ENCODE measurements around the gene GNL3.
A peak's percentile ranks its signal among the peaks of the same experiment; 100 is the strongest.

Gene GNL3

DNA sequence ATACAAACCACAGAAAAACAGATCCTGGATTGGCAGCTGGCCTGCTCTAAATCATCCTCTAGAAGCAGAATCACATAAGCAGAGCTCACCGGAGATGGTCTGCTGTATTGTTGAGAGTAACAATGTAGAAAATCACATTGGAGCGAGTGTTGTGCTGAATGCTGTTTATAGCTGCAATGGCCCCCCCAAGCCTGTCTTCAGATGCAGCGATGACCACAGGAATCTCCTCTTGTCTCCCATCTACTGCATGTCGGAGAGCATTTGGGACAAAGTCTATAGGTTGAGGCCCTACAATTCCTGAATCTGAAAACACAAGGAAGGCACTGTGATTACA lies 11.8 kb downstream of the GNL3 start:
- peaks cover 46 to 66% (median 53%) of the 10 kb centered on the region in 5 donors for H3K36me3 ChIP-seq (ENCODE audit: control insufficient read depth in 5 of 5, insufficient read depth in 5 of 5, low read length in 5 of 5)
- no peak overlapping the region for H3K4me3 ChIP-seq (ENCODE audit: low read depth in 1 of 5, low read length in 5 of 5)
- H3K9ac ChIP-seq (ENCODE audit: low read length in 5 of 5) = no peak overlapping the region
- H3K27ac ChIP-seq (ENCODE audit: low read depth, low read length) = no peak overlapping the region
- H3K27me3 ChIP-seq (ENCODE audit: control insufficient read depth in 5 of 5, insufficient read depth in 4 of 5, low read length in 5 of 5) = no peaks in the 10 kb centered on the region
- no peaks in the 10 kb centered on the region for H3K9me3 ChIP-seq (ENCODE audit: control insufficient read depth in 5 of 5, low read length in 5 of 5)
- no peaks in the 10 kb centered on the region for H3K4me1 ChIP-seq (ENCODE audit: control insufficient read depth in 5 of 5, insufficient read depth in 5 of 5, low read length in 5 of 5)

DNA sequence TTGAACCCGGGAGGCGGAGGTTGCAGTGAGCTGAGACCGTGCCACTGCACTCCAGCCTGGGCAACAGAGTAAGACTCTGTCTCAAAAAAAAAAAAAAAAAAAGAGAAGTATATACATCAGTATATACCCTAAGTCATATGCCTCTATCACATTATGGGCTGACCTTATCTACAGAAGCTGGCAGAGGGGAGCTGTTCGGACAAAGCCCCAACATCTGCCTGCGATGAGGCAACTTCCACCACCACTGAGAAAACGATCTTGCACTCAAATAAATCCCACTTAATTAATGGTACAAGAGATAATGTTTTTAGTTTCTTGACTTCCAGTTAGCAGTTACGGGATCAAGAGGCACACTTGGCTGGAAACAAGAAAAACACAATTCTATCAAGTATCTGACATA lies 17.5 kb downstream of the GNL3 start:
- H3K9me3 ChIP-seq (ENCODE audit: control insufficient read depth in 5 of 5, low read length in 5 of 5) = no peaks in the 10 kb centered on the region
- no peaks in the 10 kb centered on the region for H3K27me3 ChIP-seq (ENCODE audit: control insufficient read depth in 5 of 5, insufficient read depth in 4 of 5, low read length in 5 of 5)
- peaks cover 4 to 38% (median 36%) of the 10 kb centered on the region in 5 donors for H3K4me1 ChIP-seq (ENCODE audit: control insufficient read depth in 5 of 5, insufficient read depth in 5 of 5, low read length in 5 of 5)
- no peak overlapping the region for H3K4me3 ChIP-seq (ENCODE audit: low read depth in 1 of 5, low read length in 5 of 5)
- H3K27ac ChIP-seq (ENCODE audit: low read depth, low read length) = peak overlapping the region; percentile 29
- no peak overlapping the region for H3K9ac ChIP-seq (ENCODE audit: low read length in 5 of 5)
- peaks cover 0 to 19% (median 3%) of the 10 kb centered on the region in 5 donors for H3K36me3 ChIP-seq (ENCODE audit: control insufficient read depth in 5 of 5, insufficient read depth in 5 of 5, low read length in 5 of 5)

DNA sequence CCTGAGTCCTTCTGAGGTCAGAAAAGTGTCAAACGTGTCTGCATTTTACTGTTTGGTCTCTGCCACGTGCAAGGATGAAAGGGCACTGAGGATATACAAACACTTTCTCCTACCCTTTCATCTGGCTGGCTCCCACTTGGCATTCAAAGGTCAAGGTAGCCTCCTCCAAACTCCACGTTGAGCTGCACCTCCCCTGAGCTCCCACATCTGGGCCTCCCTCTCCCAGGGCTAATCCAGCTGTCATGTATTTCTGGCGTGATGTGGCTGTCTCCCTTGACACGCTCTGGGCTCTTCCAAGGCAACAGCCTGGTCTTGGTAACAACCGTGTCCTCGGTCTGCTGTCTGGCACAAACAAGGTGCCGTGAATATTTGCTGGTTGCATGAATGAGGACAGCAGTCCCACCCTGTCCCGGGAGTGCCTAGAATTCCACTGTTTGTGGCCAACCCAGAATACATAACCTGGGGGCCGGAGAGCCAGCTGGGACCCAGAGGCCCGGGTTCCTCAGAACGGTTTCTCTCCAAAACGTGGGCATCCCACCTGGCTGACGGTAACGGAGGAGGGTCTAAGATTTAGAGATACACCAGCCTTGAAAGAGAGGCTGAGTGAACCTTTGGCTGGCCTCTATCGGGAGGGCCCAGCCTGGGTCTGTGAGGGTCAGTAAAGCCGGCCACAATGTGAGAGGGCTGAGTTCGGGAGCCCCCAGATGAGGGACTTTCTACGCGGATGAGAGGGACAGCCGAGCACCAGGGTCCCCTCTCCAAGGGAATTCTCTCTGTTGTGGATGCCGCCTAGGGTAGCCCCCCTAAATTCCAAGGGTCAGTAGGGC lies 19.0 kb downstream of the GNL3 start:
- peaks cover 0 to 21% (median 6%) of the 10 kb centered on the region in 5 donors for H3K36me3 ChIP-seq (ENCODE audit: control insufficient read depth in 5 of 5, insufficient read depth in 5 of 5, low read length in 5 of 5)
- H3K9ac ChIP-seq (ENCODE audit: low read length in 5 of 5) = peak overlapping the region; percentile 66 to 89 (median 83)
- H3K27ac ChIP-seq (ENCODE audit: low read depth, low read length) = peak overlapping the region; percentile 86
- no peaks in the 10 kb centered on the region for H3K27me3 ChIP-seq (ENCODE audit: control insufficient read depth in 5 of 5, insufficient read depth in 4 of 5, low read length in 5 of 5)
- H3K4me3 ChIP-seq (ENCODE audit: low read depth in 1 of 5, low read length in 5 of 5) = peak overlapping the region; percentile 83 to 99 (median 95)
- peaks cover 4 to 38% (median 36%) of the 10 kb centered on the region in 5 donors for H3K4me1 ChIP-seq (ENCODE audit: control insufficient read depth in 5 of 5, insufficient read depth in 5 of 5, low read length in 5 of 5)
- no peaks in the 10 kb centered on the region for H3K9me3 ChIP-seq (ENCODE audit: control insufficient read depth in 5 of 5, low read length in 5 of 5)

DNA sequence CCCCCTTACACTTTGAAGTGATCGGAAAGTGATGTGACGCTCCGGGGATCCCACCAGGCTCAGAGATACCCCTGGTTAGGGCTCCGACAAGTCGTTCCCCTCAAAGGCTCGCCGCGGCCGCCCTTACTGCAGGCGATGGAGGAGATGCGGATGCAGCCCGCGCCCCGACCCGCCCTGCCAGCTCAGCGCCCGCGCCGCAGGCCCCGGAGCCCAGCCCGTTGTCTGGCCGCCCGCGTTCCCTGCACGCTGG lies 19.5 kb downstream of the GNL3 start:
- Histone ChIP-seq H3K4me3 (ENCODE audit: low read depth in 1 of 5, low read length in 5 of 5) (peak overlapping the region; percentile 83 to 99 (median 95)), H3K36me3 (ENCODE audit: control insufficient read depth in 5 of 5, insufficient read depth in 5 of 5, low read length in 5 of 5) (peaks cover 0 to 17% (median 3%) of the 10 kb centered on the region in 5 donors), H3K27ac (ENCODE audit: low read depth, low read length) (peak overlapping the region; percentile 86), H3K9me3 (ENCODE audit: control insufficient read depth in 5 of 5, low read length in 5 of 5) (no peaks in the 10 kb centered on the region), H3K9ac (ENCODE audit: low read length in 5 of 5) (peak overlapping the region; percentile 66 to 89 (median 83)), H3K4me1 (ENCODE audit: control insufficient read depth in 5 of 5, insufficient read depth in 5 of 5, low read length in 5 of 5) (peaks cover 4 to 38% (median 36%) of the 10 kb centered on the region in 5 donors), H3K27me3 (ENCODE audit: control insufficient read depth in 5 of 5, insufficient read depth in 4 of 5, low read length in 5 of 5) (no peaks in the 10 kb centered on the region)

DNA sequence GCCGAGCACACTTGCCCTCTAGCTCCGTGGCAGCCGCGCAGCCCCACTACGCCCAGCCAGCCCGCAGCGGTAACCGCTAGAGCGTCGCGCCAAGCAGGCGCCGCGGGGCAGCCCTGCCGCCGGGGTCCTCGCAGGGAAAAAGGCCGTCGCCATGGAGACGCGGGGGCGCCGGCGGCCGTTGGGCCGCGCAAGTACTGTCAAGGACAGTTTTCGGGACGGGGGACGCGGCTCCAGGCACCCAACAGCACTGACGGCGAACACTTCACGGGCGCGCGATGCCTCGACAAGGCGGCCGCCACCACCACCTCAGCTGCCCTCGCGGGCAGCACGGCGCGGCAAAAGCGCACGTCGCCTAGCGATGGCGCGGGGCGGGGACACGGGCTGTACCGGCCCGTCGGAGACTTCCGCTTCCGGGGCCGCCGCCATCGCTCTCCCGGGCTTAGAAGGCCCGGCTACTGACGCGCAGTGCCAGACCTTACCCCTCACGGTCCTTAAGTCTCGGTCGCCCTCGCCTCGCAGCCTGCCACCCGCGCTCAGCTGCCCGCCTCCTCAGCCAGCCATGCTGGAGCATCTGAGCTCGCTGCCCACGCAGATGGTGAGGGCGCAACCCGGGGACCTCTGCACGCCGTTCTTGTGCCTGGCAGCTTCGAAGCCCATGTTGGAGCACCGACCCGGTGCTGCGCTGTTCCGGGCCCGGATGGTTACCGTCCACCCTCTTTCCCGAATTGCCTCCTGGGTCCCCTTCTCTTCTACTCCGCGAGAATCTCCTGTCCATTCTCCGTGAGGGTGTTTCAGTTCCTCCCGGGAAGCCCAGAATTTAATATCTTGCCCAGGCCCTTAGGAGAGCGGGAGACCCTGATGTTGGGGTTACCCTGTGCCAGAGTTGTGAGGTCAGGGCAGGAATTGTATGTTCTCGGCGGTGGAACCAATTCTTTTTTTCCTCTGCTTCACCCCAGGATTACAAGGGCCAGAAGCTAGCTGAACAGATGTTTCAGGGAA lies 20.2 kb downstream of the GNL3 start, which contains the start of the genes GLT8D1 and SPCS1:
Gene GLT8D1 (minus strand): TSS at position 104 of the 999 bp plus-strand sequence. CDS start 5,331 bp downstream, outside the sequence.
Gene SPCS1 (plus strand): TSS at position 419 of the 999 bp plus-strand sequence. CDS start 141 bp downstream, at position 560.
- Histone ChIP-seq H3K27me3 (ENCODE audit: control insufficient read depth in 5 of 5, insufficient read depth in 4 of 5, low read length in 5 of 5) (no peaks in the 10 kb centered on the region), H3K27ac (ENCODE audit: low read depth, low read length) (peak within 1 kb of the TSS; percentile 86), H3K9me3 (ENCODE audit: control insufficient read depth in 5 of 5, low read length in 5 of 5) (no peaks in the 10 kb centered on the region), H3K4me3 (ENCODE audit: low read depth in 1 of 5, low read length in 5 of 5) (peak within 1 kb of the TSS; percentile 83 to 99 (median 95)), H3K9ac (ENCODE audit: low read length in 5 of 5) (peak within 1 kb of the TSS; percentile 66 to 96 (median 83)), H3K36me3 (ENCODE audit: control insufficient read depth in 5 of 5, insufficient read depth in 5 of 5, low read length in 5 of 5) (peaks cover 0 to 17% (median 5%) of the 10 kb centered on the region in 5 donors), H3K4me1 (ENCODE audit: control insufficient read depth in 5 of 5, insufficient read depth in 5 of 5, low read length in 5 of 5) (peaks cover 4 to 38% (median 36%) of the 10 kb centered on the region in 5 donors)

- H3K4me3 ChIP-seq (ENCODE audit: low read depth in 1 of 5, low read length in 5 of 5) = peak overlapping the region in 1 of 5 donors; percentile 99
Measured at GRCh38 chr3:52707585-52707984, 21.8 kb downstream of the GNL3 start.

DNA sequence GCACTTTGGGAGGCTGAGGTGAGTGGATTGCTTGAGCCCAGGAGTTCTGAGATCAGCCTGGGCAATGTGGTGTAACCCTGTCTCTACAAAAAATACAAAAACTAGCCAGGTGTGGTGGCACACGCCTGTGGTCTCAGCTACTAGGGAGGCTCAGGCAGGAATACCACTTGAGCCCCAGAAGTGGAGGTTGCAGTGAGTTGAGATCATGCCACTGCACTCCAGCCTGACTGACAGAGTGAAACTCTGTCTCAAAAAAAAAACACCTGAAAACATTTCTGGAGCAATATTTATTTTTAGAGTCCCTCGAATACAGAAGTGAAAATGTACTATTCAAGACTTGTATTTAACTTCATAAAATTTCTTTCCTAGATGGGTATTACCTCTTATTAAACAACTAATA lies 24.7 kb downstream of the GNL3 start:
- Histone ChIP-seq H3K4me3 (ENCODE audit: low read depth in 1 of 5, low read length in 5 of 5) (no peak overlapping the region), H3K27me3 (ENCODE audit: control insufficient read depth in 5 of 5, insufficient read depth in 4 of 5, low read length in 5 of 5) (no peaks in the 10 kb centered on the region), H3K36me3 (ENCODE audit: control insufficient read depth in 5 of 5, insufficient read depth in 5 of 5, low read length in 5 of 5) (peaks cover 3 to 21% (median 5%) of the 10 kb centered on the region in 5 donors), H3K4me1 (ENCODE audit: control insufficient read depth in 5 of 5, insufficient read depth in 5 of 5, low read length in 5 of 5) (peaks cover 0 to 21% (median 18%) of the 10 kb centered on the region in 5 donors), H3K27ac (ENCODE audit: low read depth, low read length) (no peak overlapping the region), H3K9ac (ENCODE audit: low read length in 5 of 5) (no peak overlapping the region), H3K9me3 (ENCODE audit: control insufficient read depth in 5 of 5, low read length in 5 of 5) (no peaks in the 10 kb centered on the region)

More at GRCh38 chr3:52707585-52707984, 21.8 kb downstream of the GNL3 start:
- no peaks in the 10 kb centered on the region for H3K27me3 ChIP-seq (ENCODE audit: control insufficient read depth in 5 of 5, insufficient read depth in 4 of 5, low read length in 5 of 5)
- H3K9ac ChIP-seq (ENCODE audit: low read length in 5 of 5) = peak overlapping the region in 2 of 5 donors; percentile 8 to 18
- peaks cover 4 to 38% (median 36%) of the 10 kb centered on the region in 5 donors for H3K4me1 ChIP-seq (ENCODE audit: control insufficient read depth in 5 of 5, insufficient read depth in 5 of 5, low read length in 5 of 5)
- H3K9me3 ChIP-seq (ENCODE audit: control insufficient read depth in 5 of 5, low read length in 5 of 5) = no peaks in the 10 kb centered on the region
- peaks cover 2 to 21% (median 5%) of the 10 kb centered on the region in 5 donors for H3K36me3 ChIP-seq (ENCODE audit: control insufficient read depth in 5 of 5, insufficient read depth in 5 of 5, low read length in 5 of 5)
- no peak overlapping the region for H3K27ac ChIP-seq (ENCODE audit: low read depth, low read length)

GRCh38 chr3:52712291-52713212 lies 26.7 kb downstream of the GNL3 start:
- H3K9me3 ChIP-seq (ENCODE audit: control insufficient read depth in 5 of 5, low read length in 5 of 5) = no peaks in the 10 kb centered on the region
- H3K9ac ChIP-seq (ENCODE audit: low read length in 5 of 5) = no peak overlapping the region
- no peaks in the 10 kb centered on the region for H3K27me3 ChIP-seq (ENCODE audit: control insufficient read depth in 5 of 5, insufficient read depth in 4 of 5, low read length in 5 of 5)
- no peak overlapping the region for H3K27ac ChIP-seq (ENCODE audit: low read depth, low read length)
- H3K4me1 ChIP-seq (ENCODE audit: control insufficient read depth in 5 of 5, insufficient read depth in 5 of 5, low read length in 5 of 5) = peaks cover 0 to 6% (median 2%) of the 10 kb centered on the region in 5 donors
- peaks cover 3 to 21% (median 5%) of the 10 kb centered on the region in 5 donors for H3K36me3 ChIP-seq (ENCODE audit: control insufficient read depth in 5 of 5, insufficient read depth in 5 of 5, low read length in 5 of 5)
- H3K4me3 ChIP-seq (ENCODE audit: low read depth in 1 of 5, low read length in 5 of 5) = no peak overlapping the region
